ENCODE results near the gene BTBD18.

BTBD18 gene, protein sequence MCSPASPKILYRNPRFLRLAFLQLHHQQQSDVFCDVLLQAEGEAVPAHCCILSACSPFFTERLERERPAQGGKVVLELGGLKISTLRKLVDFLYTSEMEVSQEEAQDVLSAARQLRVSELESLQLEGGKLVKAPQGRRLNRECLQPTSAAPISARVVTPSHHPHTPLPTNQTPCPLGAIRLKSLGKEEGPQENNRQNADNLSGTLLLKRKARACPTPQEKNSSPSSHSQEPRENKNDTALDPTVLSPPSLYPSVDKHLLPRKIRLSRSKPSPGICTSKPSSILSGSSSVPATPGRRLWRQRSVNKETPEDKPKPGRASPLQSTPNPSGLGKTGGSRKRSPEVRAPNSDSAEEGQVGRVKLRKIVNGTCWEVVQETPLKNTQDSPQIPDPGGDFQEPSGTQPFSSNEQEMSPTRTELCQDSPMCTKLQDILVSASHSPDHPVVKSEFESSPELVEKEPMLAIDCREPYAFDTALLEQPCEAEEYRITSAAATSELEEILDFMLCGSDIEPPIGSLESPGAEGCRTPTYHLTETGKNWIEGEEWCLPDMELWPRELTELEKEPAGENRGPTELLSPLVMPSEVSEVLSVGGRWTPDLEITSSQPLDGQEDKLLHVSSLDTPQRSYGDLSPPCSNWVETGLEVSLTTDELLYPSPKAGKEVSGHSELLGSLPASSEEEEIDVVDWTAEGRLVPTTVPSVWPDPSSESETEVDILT

GRCh38 chr11:57751676-57752253 lies at the start of gene BTBD18:
Gene BTBD18 (minus strand): TSS chr11:57751819. CDS start chr11:57751188, 631 bp downstream.
- in situ Hi-C loops (cut with HindIII; ENCODE audit: low sequenced_read_pairs) = no loop called here

DNA sequence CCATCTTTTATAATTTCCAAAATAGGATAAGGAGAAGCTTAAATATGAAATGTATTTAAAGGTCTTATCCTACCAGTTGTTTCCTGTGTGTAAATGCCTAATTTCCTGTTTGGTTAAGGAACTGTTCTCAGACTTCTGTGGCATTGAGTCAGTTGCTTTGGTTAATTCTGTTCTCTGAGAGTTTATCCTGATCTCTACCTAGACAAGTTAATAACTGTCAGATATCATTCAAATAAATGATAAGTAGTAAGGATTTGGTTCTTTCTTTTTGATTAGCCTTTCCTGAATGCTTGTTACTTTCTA lies 49.5 kb upstream of the BTBD18 start:
- in situ Hi-C loops (cut with HindIII; ENCODE audit: low sequenced_read_pairs) = loop anchor here (25.0 kb wide), 1 partner anchor 89 kb away; the partner anchor contains the start of genes MED19 and TMX2

- in situ Hi-C loops (cut with HindIII; ENCODE audit: low sequenced_read_pairs) = loop anchor here (25.0 kb wide), 1 partner anchor 88 kb away; the partner anchor contains the start of genes MED19 and TMX2
Measured at GRCh38 chr11:57800444-57801182, 49.0 kb upstream of the BTBD18 start.

- in situ Hi-C loops (cut with HindIII; ENCODE audit: low sequenced_read_pairs) = no loop called here
Measured at GRCh38 chr11:57798905-57799559, 47.4 kb upstream of the BTBD18 start.

- in situ Hi-C loops (cut with HindIII; ENCODE audit: low sequenced_read_pairs) = no loop called here
Measured at GRCh38 chr11:57793351-57794115, 41.9 kb upstream of the BTBD18 start.

- in situ Hi-C loops (cut with HindIII; ENCODE audit: low sequenced_read_pairs) = no loop called here
Measured at GRCh38 chr11:57792870-57793269, 41.3 kb upstream of the BTBD18 start.

- in situ Hi-C loops (cut with HindIII; ENCODE audit: low sequenced_read_pairs) = no loop called here
Measured at GRCh38 chr11:57792060-57792541, 40.5 kb upstream of the BTBD18 start.

- in situ Hi-C loops (cut with HindIII; ENCODE audit: low sequenced_read_pairs) = no loop called here
Measured at GRCh38 chr11:57791321-57792059, 39.9 kb upstream of the BTBD18 start.

GRCh38 chr11:57788703-57789088 lies 37.1 kb upstream of the BTBD18 start:
- in situ Hi-C loops (cut with HindIII; ENCODE audit: low sequenced_read_pairs) = no loop called here

DNA sequence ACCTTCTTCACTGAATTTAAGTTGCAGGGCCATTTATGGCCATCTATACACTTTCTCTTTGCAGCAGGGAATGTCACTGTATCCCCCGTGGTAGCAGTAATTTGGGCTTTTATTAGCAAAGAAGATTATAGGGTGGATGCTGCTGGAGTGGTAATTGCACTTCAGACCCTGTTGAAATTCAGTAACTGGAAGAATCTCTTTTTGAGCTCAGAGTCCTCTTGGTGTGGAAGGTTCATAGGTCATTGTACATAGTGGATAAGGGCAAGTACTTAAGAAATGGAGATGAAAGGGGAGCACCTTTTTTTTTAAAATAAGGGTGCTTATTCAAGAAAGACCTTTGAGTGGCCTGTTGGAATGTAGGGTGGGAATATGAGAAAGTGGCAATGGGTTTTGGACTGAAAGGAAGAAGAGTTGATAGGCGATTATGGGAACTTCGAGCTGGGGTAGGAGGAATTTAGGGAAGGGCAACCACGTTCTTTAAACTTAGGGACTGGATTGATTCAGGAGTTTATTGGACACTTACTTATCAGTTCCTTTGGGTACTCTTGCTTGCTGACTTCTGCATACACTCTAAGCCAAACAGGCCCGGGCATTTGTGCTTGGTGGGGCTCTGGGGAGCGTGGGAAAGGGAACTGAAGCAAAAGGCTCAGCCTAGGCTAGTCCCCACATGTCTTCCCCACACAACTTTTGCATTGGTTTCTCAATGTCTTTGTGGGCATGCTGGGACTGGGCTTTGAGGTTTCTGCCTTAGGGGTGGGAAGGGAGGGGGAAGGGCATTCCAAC lies 36.5 kb upstream of the BTBD18 start:
- in situ Hi-C loops (cut with HindIII; ENCODE audit: low sequenced_read_pairs) = no loop called here

GRCh38 chr11:57787006-57787604 lies 35.5 kb upstream of the BTBD18 start:
- in situ Hi-C loops (cut with HindIII; ENCODE audit: low sequenced_read_pairs) = no loop called here

GRCh38 chr11:57786436-57786835 lies 34.8 kb upstream of the BTBD18 start:
- in situ Hi-C loops (cut with HindIII; ENCODE audit: low sequenced_read_pairs) = no loop called here

GRCh38 chr11:57785072-57785471 lies 33.5 kb upstream of the BTBD18 start:
- in situ Hi-C loops (cut with HindIII; ENCODE audit: low sequenced_read_pairs) = no loop called here

DNA sequence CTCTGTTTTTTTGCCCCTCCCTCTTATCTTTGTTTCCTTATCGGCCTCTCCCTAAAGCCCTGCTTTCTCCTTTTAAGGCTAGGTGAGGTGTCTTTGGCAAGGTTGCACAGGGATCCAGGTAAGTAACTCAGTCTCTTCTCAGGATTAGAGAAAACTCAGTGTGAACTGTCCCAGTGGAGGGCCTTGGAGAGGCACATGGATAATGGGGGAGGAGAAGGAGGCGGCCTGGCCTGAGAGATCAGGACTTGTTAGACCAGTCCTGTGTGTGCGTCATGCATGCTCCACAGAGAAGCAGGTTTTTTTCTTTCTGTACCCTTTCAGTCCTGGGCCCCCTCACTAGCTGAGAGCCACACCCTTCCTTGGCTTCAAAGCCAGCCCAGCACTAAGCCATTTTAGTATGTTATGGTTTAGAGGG lies 29.9 kb upstream of the BTBD18 start:
- in situ Hi-C loops (cut with HindIII; ENCODE audit: low sequenced_read_pairs) = no loop called here

- in situ Hi-C loops (cut with HindIII; ENCODE audit: low sequenced_read_pairs) = no loop called here
Measured at GRCh38 chr11:57779276-57779675, 27.7 kb upstream of the BTBD18 start.

GRCh38 chr11:57778318-57779037 lies 26.9 kb upstream of the BTBD18 start:
- in situ Hi-C loops (cut with HindIII; ENCODE audit: low sequenced_read_pairs) = no loop called here

DNA sequence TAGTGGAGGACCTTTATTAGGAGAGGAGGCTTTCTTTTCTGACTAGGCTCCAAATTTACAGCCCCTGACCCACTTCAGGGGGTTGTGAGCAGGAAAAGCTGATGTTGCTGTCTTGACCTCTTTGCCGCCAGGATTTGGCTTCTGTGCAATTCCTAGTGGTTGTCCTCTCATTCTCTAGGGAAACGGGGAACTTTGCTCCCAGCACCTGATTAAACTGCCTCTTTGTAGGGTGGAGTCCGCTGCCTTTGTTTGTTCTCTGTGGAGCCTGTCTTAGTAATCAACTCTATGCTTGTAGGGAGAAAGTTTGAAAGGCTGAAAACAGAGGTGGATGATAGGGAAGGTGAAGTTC lies 26.3 kb upstream of the BTBD18 start:
- in situ Hi-C loops (cut with HindIII; ENCODE audit: low sequenced_read_pairs) = no loop called here
